Skin epidermis (tissue), 12 donors: ENCODE data around the gene PRELID1.

Experiments
- H3K27ac ChIP-seq, 21 experiments: fragments of 200-600 bp; sonication (generic) in 11 of 21; one replicate each; pipeline ENCODE4 v1.5.0; 2020; ENCODE audit warnings: mild to moderate bottlenecking in 3 of 21, inconsistent platforms in 2 of 21, moderate library complexity in 2 of 21
- H3K4me3 ChIP-seq, 7 experiments: fragments of 200-600 bp; sonication (generic) in 2 of 7; one replicate each; pipeline ENCODE4 v1.5.0; 2020; ENCODE audit warnings: inconsistent platforms in 2 of 7, mild to moderate bottlenecking in 2 of 7, moderate library complexity in 1 of 7

PRELID1 gene

DNA sequence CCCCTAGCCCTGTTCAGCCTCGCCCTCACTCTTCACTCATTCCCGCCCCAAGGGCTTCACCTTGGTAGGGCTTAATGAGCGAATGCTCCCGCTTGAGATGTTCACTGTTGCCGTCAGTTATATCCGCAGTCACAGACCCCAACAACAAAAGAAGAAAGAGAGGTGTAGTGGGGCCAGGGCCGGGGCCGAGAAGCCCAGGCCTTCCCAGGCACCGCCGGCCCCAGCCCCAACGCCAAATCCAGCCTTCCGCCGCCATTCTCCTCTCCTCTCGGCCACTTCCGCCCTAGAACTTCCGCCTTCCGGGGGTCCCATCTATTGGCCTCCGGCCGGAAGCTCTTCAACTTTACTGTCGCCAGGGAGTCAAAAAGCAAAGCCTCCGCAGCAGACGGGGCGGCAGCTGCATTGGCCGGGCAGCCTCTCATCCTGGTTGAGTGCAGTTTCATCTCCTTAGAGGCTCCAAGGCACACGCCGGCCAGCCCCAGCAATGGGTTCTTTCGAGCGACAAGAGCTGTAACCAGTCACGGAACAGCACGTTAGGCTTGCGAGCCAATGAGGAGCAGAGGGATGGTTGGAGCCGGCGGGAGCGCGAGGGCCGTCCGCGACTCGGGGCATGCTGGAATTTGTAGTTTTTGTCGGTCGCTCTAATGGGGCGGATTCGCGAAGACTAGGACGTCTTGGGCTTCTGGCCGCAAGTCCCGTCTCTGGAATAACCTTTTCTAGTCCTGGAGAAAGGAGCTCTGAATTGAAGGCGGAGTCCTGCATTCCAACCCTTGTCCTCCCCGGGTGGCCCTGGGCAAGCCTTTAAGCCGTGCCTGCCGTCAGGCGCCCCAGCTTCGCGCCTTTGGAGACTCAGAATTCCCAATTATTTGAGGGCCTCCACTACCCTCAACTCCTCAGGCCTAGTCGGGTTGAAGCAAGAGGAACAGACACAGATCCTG lies 48.1 kb downstream of the PRELID1 start, which contains the start of gene LMAN2:
LMAN2 (minus strand) TSS at position 277 of the 938 bp plus-strand sequence; CDS start at position 256, 21 bp downstream.
- Histone ChIP-seq H3K4me3 (peak within 1 kb of the TSS; percentile 68 to 97 (median 87)), H3K27ac (peak within 1 kb of the TSS; percentile 84 to 99 (median 95))

DNA sequence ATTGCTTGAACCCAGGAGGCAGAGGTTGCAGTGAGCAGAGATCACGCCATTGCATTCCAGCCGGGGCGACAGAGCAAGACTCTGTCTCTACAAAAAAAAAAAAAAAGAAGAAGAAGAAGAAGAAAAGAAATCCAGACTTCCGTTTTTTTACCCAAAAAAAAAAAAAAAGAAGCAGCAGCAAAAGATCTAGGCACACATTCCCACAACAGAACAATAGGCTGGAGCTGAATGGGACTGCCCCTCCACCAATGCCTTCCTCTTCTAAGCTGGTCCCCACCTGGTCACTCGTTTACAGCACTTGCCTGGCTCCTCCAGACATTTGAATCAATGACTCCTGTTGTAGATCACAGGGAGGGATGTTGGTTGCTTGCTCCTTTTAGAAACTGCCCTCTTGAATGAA lies 49.5 kb downstream of the PRELID1 start:
- Histone ChIP-seq H3K27ac (peak overlapping the region in 1 of 21 experiments; percentile 97), H3K4me3 (no peak overlapping the region)

DNA sequence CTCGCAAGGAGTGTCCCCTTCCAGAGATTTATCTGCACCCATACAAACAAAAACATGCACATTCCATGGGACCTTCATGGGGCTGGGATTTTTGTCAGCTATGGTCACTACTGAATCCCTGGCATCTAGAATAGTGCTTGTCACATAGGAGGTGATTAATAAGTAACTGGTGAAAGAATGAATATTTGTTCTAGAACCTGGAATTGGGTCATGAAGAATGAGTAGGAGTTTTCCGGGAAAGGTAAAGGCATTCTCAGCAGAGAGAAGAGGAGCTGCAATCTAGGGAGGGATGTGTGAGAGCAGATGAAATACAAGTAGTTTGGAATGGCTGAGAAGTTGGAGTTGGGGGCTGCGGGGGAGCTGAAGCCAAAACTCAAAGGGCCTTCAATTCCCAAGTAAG lies 50.7 kb downstream of the PRELID1 start:
- H3K4me3 ChIP-seq: no peak overlapping the region
- no peak overlapping the region for H3K27ac ChIP-seq

DNA sequence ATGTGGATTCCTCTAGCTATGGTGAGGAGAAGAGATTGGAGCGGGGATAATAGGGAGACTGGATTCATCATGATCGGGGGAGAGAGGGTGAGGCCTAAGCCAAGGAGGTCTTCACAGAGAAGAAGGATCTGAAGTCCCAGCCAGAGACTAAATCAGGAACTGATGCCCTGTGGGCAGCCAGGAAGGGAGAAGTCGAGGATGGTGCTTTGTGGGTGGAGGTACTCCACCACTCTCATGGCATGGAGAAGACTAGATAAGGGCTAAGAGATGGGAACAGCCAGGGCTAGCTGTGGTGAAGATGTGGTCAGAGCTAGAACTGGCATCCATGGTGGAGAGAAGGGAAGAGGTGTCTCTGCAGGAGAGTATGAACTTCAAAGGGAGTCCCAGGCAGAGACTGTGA lies 51.1 kb downstream of the PRELID1 start:
- H3K27ac ChIP-seq: no peak overlapping the region

DNA sequence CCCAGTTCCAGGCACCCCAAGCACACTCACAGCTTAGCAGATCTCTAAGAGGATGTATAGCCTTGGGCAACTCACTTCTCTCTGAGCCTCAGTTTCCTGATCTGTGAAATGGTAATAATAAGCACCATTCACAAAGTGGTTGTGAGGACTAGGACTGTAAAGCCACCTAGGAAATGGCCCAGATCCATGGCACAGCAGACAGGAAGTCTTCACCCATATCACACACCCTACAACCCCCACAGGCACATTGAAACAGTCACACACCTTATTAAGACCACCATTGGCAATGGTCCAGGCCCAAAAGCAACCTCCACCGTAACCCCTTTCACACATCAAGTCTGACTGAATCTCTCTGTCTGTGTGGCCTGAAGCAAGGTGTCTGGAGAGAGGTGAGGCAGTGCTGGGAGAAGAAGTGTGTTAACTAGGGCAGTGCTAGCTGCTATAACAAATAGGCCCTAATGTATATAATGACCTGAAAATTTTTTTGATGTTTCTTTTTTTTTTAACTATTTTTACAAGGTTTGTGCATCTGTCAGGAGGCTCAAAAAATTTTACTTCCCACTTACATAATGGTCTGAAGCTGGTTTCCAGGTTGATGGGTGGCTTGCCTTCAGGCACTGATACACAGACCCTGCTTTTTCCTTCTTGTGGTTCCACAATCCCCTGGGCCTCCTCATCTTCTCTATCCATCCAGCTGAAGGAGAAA lies 51.7 kb downstream of the PRELID1 start:
- H3K4me3 ChIP-seq: no peak overlapping the region
- no peak overlapping the region for H3K27ac ChIP-seq

More for the DNA sequence above, 51.1 kb downstream of the PRELID1 start:
- H3K4me3 ChIP-seq: no peak overlapping the region

DNA sequence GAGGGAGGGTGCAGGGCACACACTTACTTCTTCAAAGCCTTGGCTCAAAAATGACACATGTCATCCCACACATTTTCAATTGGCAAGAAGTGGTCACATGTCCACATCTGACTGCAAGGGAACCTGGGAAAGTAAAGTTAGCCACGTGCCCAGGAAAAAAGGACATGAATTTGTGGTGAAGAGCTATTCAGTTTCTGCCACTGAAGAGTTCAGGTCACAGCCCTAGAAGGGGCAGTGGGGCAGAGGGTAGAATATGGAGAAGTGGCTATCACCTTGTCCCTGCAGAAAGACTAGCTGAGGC lies 52.2 kb downstream of the PRELID1 start:
- Histone ChIP-seq H3K4me3 (no peak overlapping the region), H3K27ac (no peak overlapping the region)
